ENCODE results near the gene SCO2.
A peak's percentile ranks its signal among the peaks of the same experiment; 100 is the strongest.

- TF ChIP-seq EZH2 (conservative IDR thresholded peaks at IDR 0.05; ENCODE audit: low read depth, low read length) (no peak), ERF (CRISPR knock-in tag; IDR thresholded peaks at IDR 0.05) (peak; percentile 49; the same call in 1 of the 2 replicates), NFE2L2 (IDR thresholded peaks at IDR 0.05; ENCODE audit: low read length) (no peak), POLR2A (IDR thresholded peaks at IDR 0.05; ENCODE audit: insufficient read depth in 1 of 2, low read depth in 2 of 2, low read length in 2 of 2) (peak; percentile 23 to 39; a peak in 1 of 4 replicates), ZNF292 (CRISPR knock-in tag; IDR thresholded peaks at IDR 0.05; ENCODE audit: borderline replicate concordance, low read depth) (no peak), ZNF512 (CRISPR knock-in tag; IDR thresholded peaks at IDR 0.05) (no peak), FOXA1 (IDR thresholded peaks at IDR 0.05) (no peak), FOXA1 (CRISPR knock-in tag; IDR thresholded peaks at IDR 0.05) (no peak), ZNF891 (CRISPR knock-in tag; IDR thresholded peaks at IDR 0.05) (no peak), NR2C2 (CRISPR knock-in tag; IDR thresholded peaks at IDR 0.05; ENCODE audit: borderline replicate concordance) (peak; percentile 94), CTCF (CRISPR knock-in tag; IDR thresholded peaks at IDR 0.05) (no peak), ZNF331 (CRISPR knock-in tag; IDR thresholded peaks at IDR 0.05) (no peak), HDAC1 (CRISPR knock-in tag; IDR thresholded peaks at IDR 0.05) (no peak)
Observed at GRCh38 chr22:50486561-50487289, 38.7 kb downstream of the SCO2 start, which contains the start of gene MIOX.

All from HepG2 (cell line).